Kidney (tissue), 14 donors: Measurements from ENCODE around the gene NRXN3. TPM values are rescaled to one million over a fixed set of nuclear protein-coding genes. Genes with fewer than 3 reads are reported as not detected.

Source experiments
- DNase-seq, 5 donors: peaks; one replicate each; pipeline ENCODE4 v3.0.0-alpha.2; 2013 to 2020
- FAIRE-seq: peaks from 2 replicates; lab custom pipeline; 2012; peaks lifted over from hg19 to GRCh38; lab: Jason Lieb, UNC
- H3K27ac ChIP-seq, 2 donors: one replicate each; pipeline ENCODE4 v1.7.0; 2013; ENCODE audit warnings: low read depth in 2 of 2, low read length in 2 of 2, inconsistent platforms in 1 of 2
- H3K27me3 ChIP-seq: one replicate; pipeline ENCODE4 v1.7.1; 2013; ENCODE audit warnings: low read length, inconsistent platforms; ENCODE audit not compliant: control insufficient read depth, insufficient read depth
- H3K36me3 ChIP-seq, 3 donors: one replicate each; pipeline versions ENCODE4 v1.7.0 to v1.7.1; 2013; ENCODE audit warnings: low read length in 3 of 3, control low read depth in 1 of 3, inconsistent platforms in 1 of 3; ENCODE audit not compliant: insufficient read depth in 3 of 3, control insufficient read depth in 2 of 3
- H3K4me1 ChIP-seq, 3 donors: one replicate each; pipeline versions ENCODE4 v1.7.0 to v1.7.1; 2013; ENCODE audit warnings: low read length in 3 of 3, inconsistent platforms in 1 of 3, low read depth in 1 of 3; ENCODE audit not compliant: control insufficient read depth in 2 of 3, insufficient read depth in 2 of 3
- H3K4me3 ChIP-seq, 3 donors: one replicate each; pipeline versions ENCODE4 v1.7.0 to v1.8.1; 2013; ENCODE audit warnings: low read length in 3 of 3, control low read depth in 1 of 3, inconsistent platforms in 1 of 3
- H3K9ac ChIP-seq, 3 donors: one replicate each; pipeline versions ENCODE4 v1.7.0 to v1.7.1; 2013; ENCODE audit warnings: low read length in 3 of 3, control low read depth in 1 of 3, inconsistent platforms in 1 of 3
- H3K9me3 ChIP-seq, 3 donors: one replicate each; pipeline versions ENCODE4 v1.7.0 to v1.7.1; 2013; ENCODE audit warnings: low read length in 3 of 3, control low read depth in 1 of 3, inconsistent platforms in 1 of 3; ENCODE audit not compliant: control insufficient read depth in 2 of 3, insufficient read depth in 1 of 3
- CTCF ChIP-seq: IDR thresholded peaks from 3 replicates; pipeline ENCODE4 v1.5.1; 2012; ENCODE audit warnings: mild to moderate bottlenecking, moderate library complexity, borderline replicate concordance; ENCODE audit not compliant: insufficient read depth; ENCODE audit errors: extremely low read depth
- intact Hi-C: fragments of 100-400 bp; cut with DNase I; formaldehyde crosslinking; loops from one replicate; pipeline ENCODE4 v1.11.1; 2022
- polyA plus RNA-seq: library from polyadenylated mRNA; stranded (reverse); fragments of 350-450 nt; fragmentation: Illumina TruSeq; extraction: RNeasy Lipid Tissue Mini Kit (QIAGEN cat#74804); gene quantifications from one replicate; pipeline ENCODE4 v1.2.3, GENCODE V29; 2014; ENCODE audit warnings: low read depth, low replicate concordance; ENCODE audit not compliant: insufficient read depth
- total RNA-seq: library from RNA; stranded (reverse); fragmentation: NEBNext Ultra II Directional; extraction: Animal tissue kit (Norgen Biotek cat#: 25700); gene quantifications from one replicate; pipeline ENCODE4 v1.2.1, GENCODE V29; 2021
- donor health status: control.
- donor health status: control.
- donor health status: control.
- donor health status: control.
- donor health status: control.
- donor health status: DM: yes; HTN: yes; CAD: no.
- donor health status: Normal renal cell carcinoma (clear cell type).

The NRXN3 gene
- total and polyA plus RNA-seq, 2 donors from 2014 or later, result 1.5 to 2.4 TPM

- H3K36me3 ChIP-seq, result no peaks in the 10 kb centered on the region
- intact Hi-C loops, result no loop called here
- no peak for TF ChIP-seq CTCF
- no peaks in the 10 kb centered on the region for H3K4me1 ChIP-seq
- H3K9me3 ChIP-seq, result no peaks in the 10 kb centered on the region
- no peak overlapping the region for H3K9ac ChIP-seq
- DNase-seq (no peak), FAIRE-seq (no peak)
- H3K27ac ChIP-seq, result no peak overlapping the region
- H3K4me3 ChIP-seq, result no peak overlapping the region
- H3K27me3 ChIP-seq, result no peaks in the 10 kb centered on the region
Observed at GRCh38 chr14:78762331-78762730, 592.2 kb downstream of the NRXN3 start.

DNA sequence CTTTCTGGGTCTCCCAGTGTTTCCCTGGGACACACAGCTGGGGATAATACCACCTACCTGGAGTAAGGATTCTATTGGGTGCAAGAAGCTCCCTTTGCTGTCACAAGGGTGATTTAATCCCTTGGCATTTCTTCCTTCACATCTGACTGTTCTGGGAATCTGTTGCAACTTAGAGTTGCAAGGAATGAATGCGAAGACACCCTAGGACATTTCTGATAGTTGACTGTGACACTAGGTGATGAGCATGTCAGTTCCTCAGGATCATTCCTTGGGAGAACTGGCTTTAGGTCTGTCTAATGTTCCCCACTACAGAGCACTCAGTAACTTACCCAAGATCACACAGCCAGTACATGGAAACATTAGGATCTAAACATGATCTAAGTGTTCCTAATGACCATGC is 593.6 kb downstream of the NRXN3 start:
- intact Hi-C loops, result no loop called here
- FAIRE-seq (no peak), DNase-seq (no peak)
- Histone ChIP-seq H3K4me1 (no peaks in the 10 kb centered on the region), H3K9me3 (no peaks in the 10 kb centered on the region), H3K27ac (no peak overlapping the region), H3K36me3 (no peaks in the 10 kb centered on the region), H3K27me3 (no peaks in the 10 kb centered on the region), H3K9ac (no peak overlapping the region), H3K4me3 (no peak overlapping the region)
- TF ChIP-seq CTCF, result no peak

GRCh38 chr14:78764240-78764639 is 594.1 kb downstream of the NRXN3 start:
- H3K27ac ChIP-seq, result no peak overlapping the region
- no peak overlapping the region for H3K4me3 ChIP-seq
- no peaks in the 10 kb centered on the region for H3K9me3 ChIP-seq
- H3K4me1 ChIP-seq, result no peaks in the 10 kb centered on the region
- intact Hi-C loops, result no loop called here
- no peaks in the 10 kb centered on the region for H3K27me3 ChIP-seq
- no peaks in the 10 kb centered on the region for H3K36me3 ChIP-seq
- no peak for DNase-seq
- no peak for FAIRE-seq
- H3K9ac ChIP-seq, result no peak overlapping the region
- no peak for TF ChIP-seq CTCF

- intact Hi-C loops, result no loop called here
- Histone ChIP-seq H3K4me1 (no peaks in the 10 kb centered on the region), H3K27me3 (no peaks in the 10 kb centered on the region), H3K4me3 (no peak overlapping the region), H3K36me3 (no peaks in the 10 kb centered on the region), H3K9ac (no peak overlapping the region), H3K9me3 (no peaks in the 10 kb centered on the region), H3K27ac (no peak overlapping the region)
- no peak for FAIRE-seq
- TF ChIP-seq CTCF, result no peak
- no peak for DNase-seq
Observed at GRCh38 chr14:78764645-78765044, 594.5 kb downstream of the NRXN3 start.
